GM11168 (cell line): Measurements from ENCODE around the gene SKIC8.

ENCODE experiments used
- in situ Hi-C: fragments of 300-500 bp; cut with MboI; formaldehyde crosslinking; loops from one replicate; pipeline ENCODE4 v1.12.0; 2022; ENCODE audit warnings: low sequenced_read_pairs; ENCODE audit not compliant: unreplicated experiment

The SKIC8 gene

GRCh38 chr15:78299101-78299930 is at the start of gene SKIC8:
SKIC8 (minus strand) TSS chr15:78299609; CDS start chr15:78295686, 3,923 bp downstream.
- in situ Hi-C loops = no loop called here

GRCh38 chr15:78347586-78348543 is 48.5 kb upstream of the SKIC8 start:
- in situ Hi-C loops = no loop called here

GRCh38 chr15:78345396-78346125 is 46.2 kb upstream of the SKIC8 start:
- in situ Hi-C loops = no loop called here

- in situ Hi-C loops = no loop called here
Observed at GRCh38 chr15:78343276-78344060, 44.1 kb upstream of the SKIC8 start.

GRCh38 chr15:78342021-78342420 is 42.6 kb upstream of the SKIC8 start:
- in situ Hi-C loops = no loop called here

GRCh38 chr15:78341057-78341987 is 41.9 kb upstream of the SKIC8 start:
- in situ Hi-C loops = no loop called here

GRCh38 chr15:78340231-78341056 is 41.0 kb upstream of the SKIC8 start, which contains the start of gene CRABP1:
CRABP1 (plus strand) TSS chr15:78340353; CDS start chr15:78340429, 76 bp downstream.
- in situ Hi-C loops = no loop called here

GRCh38 chr15:78339559-78339958 is 40.1 kb upstream of the SKIC8 start:
- in situ Hi-C loops = no loop called here

GRCh38 chr15:78338781-78339180 is 39.4 kb upstream of the SKIC8 start:
- in situ Hi-C loops = no loop called here

- in situ Hi-C loops = no loop called here
Observed at GRCh38 chr15:78335985-78336384, 36.6 kb upstream of the SKIC8 start.

- in situ Hi-C loops = no loop called here
Observed at GRCh38 chr15:78334845-78335244, 35.4 kb upstream of the SKIC8 start.

GRCh38 chr15:78329625-78330024 is 30.2 kb upstream of the SKIC8 start:
- in situ Hi-C loops = no loop called here

- in situ Hi-C loops = no loop called here
Observed at GRCh38 chr15:78327466-78327865, 28.1 kb upstream of the SKIC8 start.

- in situ Hi-C loops = no loop called here
Observed at GRCh38 chr15:78325092-78325843, 25.9 kb upstream of the SKIC8 start.

- in situ Hi-C loops = no loop called here
Observed at GRCh38 chr15:78324144-78324543, 24.7 kb upstream of the SKIC8 start.

GRCh38 chr15:78323693-78324092 is 24.3 kb upstream of the SKIC8 start:
- in situ Hi-C loops = no loop called here
